ENCODE measurements around the gene DNAJC30. TPM values are rescaled to one million over a fixed set of nuclear protein-coding genes. Genes with fewer than 3 reads are reported as not detected.

The DNAJC30 gene
- total RNA-seq, 4 donors from 2014 or later: 4.5 to 7.5 (median 5.5) TPM

DNA sequence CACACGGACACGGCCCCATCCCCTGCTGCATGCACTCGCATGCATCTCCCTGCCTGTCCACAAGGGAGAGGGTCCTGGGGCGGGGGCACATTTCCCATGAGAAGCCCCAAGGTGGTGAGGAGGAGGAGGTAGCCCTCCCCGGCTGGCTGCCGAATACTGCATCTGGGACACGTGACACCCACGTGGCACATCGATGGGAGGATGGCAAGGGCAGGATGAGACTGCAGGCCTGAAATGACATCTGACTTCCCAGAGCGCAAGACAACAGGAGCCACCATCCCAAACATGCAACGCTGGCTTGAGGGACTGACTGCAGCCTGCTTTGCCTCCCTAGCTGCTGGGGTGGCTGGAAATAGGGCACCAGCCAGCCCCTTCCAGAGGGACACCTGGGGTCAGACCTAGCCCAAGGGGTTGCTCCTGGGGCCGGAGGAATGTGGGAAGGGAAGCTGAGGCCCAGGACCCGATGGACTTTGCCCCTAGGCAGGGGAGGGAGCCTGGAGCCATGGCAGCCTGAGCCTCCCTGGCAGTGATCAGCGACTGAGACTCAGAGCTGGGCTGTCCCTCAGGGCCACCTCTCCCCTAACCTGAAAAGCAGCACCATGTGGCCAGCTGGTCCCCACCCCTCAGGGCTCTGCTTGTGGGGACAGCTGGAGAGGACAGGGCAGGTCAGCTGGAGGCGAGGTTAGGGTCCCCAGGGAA lies 16.3 kb upstream of the DNAJC30 start:
- H3K4me3 ChIP-seq: no peak overlapping the region
- H3K9me3 ChIP-seq: no peaks in the 10 kb centered on the region
- 81% methylated on average over 12 of the region's 15 CpGs for WGBS
- H3K36me3 ChIP-seq: peaks cover 26 to 86% (median 75%) of the 10 kb centered on the region in 4 donors
- intact Hi-C loops (cut with DNase I): no loop called here
- no peaks in the 10 kb centered on the region for H3K27me3 ChIP-seq
- H3K27ac ChIP-seq (replicated peaks in 1 of 4): no peak overlapping the region
- peaks cover 7 to 14% (median 12%) of the 10 kb centered on the region in 4 donors for H3K4me1 ChIP-seq
- no peak for DNase-seq (ENCODE audit: extremely low spot score)
- TF ChIP-seq CTCF (IDR thresholded peaks at IDR 0.05) (no peak), EP300 (IDR thresholded peaks at IDR 0.05) (no peak), POLR2AphosphoS5 (IDR thresholded peaks at IDR 0.05) (no peak), POLR2A (IDR thresholded peaks at IDR 0.05; ENCODE audit: low read depth) (no peak)

GRCh38 chr7:73698410-73698809 lies 15.2 kb upstream of the DNAJC30 start:
- Histone ChIP-seq H3K4me1 (peaks cover 0 to 3% (median 1%) of the 10 kb centered on the region in 4 donors), H3K4me3 (no peak overlapping the region), H3K27me3 (no peaks in the 10 kb centered on the region), H3K9me3 (no peaks in the 10 kb centered on the region), H3K36me3 (peaks cover 37 to 97% (median 86%) of the 10 kb centered on the region in 4 donors), H3K27ac (replicated peaks in 1 of 4) (no peak overlapping the region)
- intact Hi-C loops (cut with DNase I): no loop called here
- DNase-seq (ENCODE audit: extremely low spot score): no peak
- TF ChIP-seq EP300 (IDR thresholded peaks at IDR 0.05) (no peak), CTCF (IDR thresholded peaks at IDR 0.05) (no peak), POLR2A (IDR thresholded peaks at IDR 0.05; ENCODE audit: low read depth) (no peak)
- 81% methylated on average over 7 of the region's 7 CpGs for WGBS

GRCh38 chr7:73696372-73696771 lies 13.1 kb upstream of the DNAJC30 start:
- intact Hi-C loops (cut with DNase I): loop anchor here (2.0 kb wide), 1 partner anchor 16 kb away; no protein-coding TSS in a partner anchor
- H3K9me3 ChIP-seq: no peaks in the 10 kb centered on the region
- no peaks in the 10 kb centered on the region for H3K27me3 ChIP-seq
- WGBS: 96% methylated on average over 4 of the region's 4 CpGs
- DNase-seq (ENCODE audit: extremely low spot score): no peak
- TF ChIP-seq POLR2AphosphoS5 (IDR thresholded peaks at IDR 0.05) (no peak), CTCF (IDR thresholded peaks at IDR 0.05) (no peak), POLR2A (IDR thresholded peaks at IDR 0.05; ENCODE audit: low read depth) (no peak), EP300 (IDR thresholded peaks at IDR 0.05) (no peak)
- no peaks in the 10 kb centered on the region for H3K4me1 ChIP-seq
- no peak overlapping the region for H3K4me3 ChIP-seq
- H3K36me3 ChIP-seq: peaks cover 55 to 100% (median 95%) of the 10 kb centered on the region in 4 donors
- H3K27ac ChIP-seq (replicated peaks in 1 of 4): no peak overlapping the region

GRCh38 chr7:73690646-73691045 lies 7.4 kb upstream of the DNAJC30 start:
- H3K27me3 ChIP-seq: no peaks in the 10 kb centered on the region
- H3K4me3 ChIP-seq: no peak overlapping the region
- H3K27ac ChIP-seq (replicated peaks in 1 of 4): no peak overlapping the region
- 89% methylated on average over 7 of the region's 7 CpGs for WGBS
- TF ChIP-seq CTCF (IDR thresholded peaks at IDR 0.05) (no peak), EP300 (IDR thresholded peaks at IDR 0.05) (no peak), POLR2AphosphoS5 (IDR thresholded peaks at IDR 0.05) (no peak), POLR2A (IDR thresholded peaks at IDR 0.05; ENCODE audit: low read depth) (no peak)
- intact Hi-C loops (cut with DNase I): no loop called here
- no peaks in the 10 kb centered on the region for H3K9me3 ChIP-seq
- peaks cover 64 to 93% (median 88%) of the 10 kb centered on the region in 4 donors for H3K36me3 ChIP-seq
- no peaks in the 10 kb centered on the region for H3K4me1 ChIP-seq
- DNase-seq (ENCODE audit: extremely low spot score): no peak

Data from esophagus muscularis mucosa (tissue), 4 donors.